Tibial nerve (tissue), 4 donors: ENCODE measurements around the gene DCX. TPM values are rescaled to one million over a fixed set of nuclear protein-coding genes. Genes with fewer than 3 reads are reported as not detected.

Experiments used
- DNase-seq, 2 donors: peaks; one replicate each; pipeline ENCODE4 v3.0.0-alpha.2; 2019; ENCODE audit warnings: low spot score in 2 of 2
- H3K27ac ChIP-seq, 4 donors: fragments of 200-600 bp; sonication (generic) in 3 of 4; one replicate each; pipeline ENCODE4 v1.5.1; 2017 to 2019; ENCODE audit warnings: mild to moderate bottlenecking in 1 of 4
- H3K27me3 ChIP-seq, 2 donors: fragments of 200-600 bp; sonication (generic) in 1 of 2; one replicate each; pipeline versions ENCODE4 v1.5.1 to v1.6.0; 2017 to 2019
- H3K36me3 ChIP-seq, 3 donors: fragments of 200-600 bp; sonication (generic); one replicate each; pipeline ENCODE4 v1.5.1; 2018 to 2019
- H3K4me1 ChIP-seq, 4 donors: fragments of 200-600 bp; sonication (generic) in 3 of 4; one replicate each; pipeline ENCODE4 v1.5.1; 2017 to 2019
- H3K4me3 ChIP-seq, 4 donors: fragments of 200-600 bp; sonication (generic) in 3 of 4; one replicate each; pipeline ENCODE4 v1.5.1; 2017 to 2019; ENCODE audit warnings: mild to moderate bottlenecking in 1 of 4, moderate library complexity in 1 of 4
- H3K9me3 ChIP-seq, 4 donors: fragments of 200-600 bp; sonication (generic) in 3 of 4; one replicate each; pipeline ENCODE4 v1.5.1; 2017 to 2019
- EP300 ChIP-seq, 2 donors: sonication (generic); formaldehyde crosslinking; IDR thresholded peaks; one replicate each; pipeline ENCODE4 v1.6.1; 2017; ENCODE audit warnings: antibody characterized with exemption in 2 of 2, mild to moderate bottlenecking in 1 of 2
- POLR2A ChIP-seq, 2 donors: fragments of 450-650 bp; IDR thresholded peaks; one replicate each; pipeline ENCODE4 v1.6.1; 2017; ENCODE audit warnings: antibody characterized with exemption in 2 of 2, mild to moderate bottlenecking in 2 of 2, moderate library complexity in 2 of 2
- WGBS, 2 donors: methylation state at CpG; one replicate each; pipeline ENCODE4 v1.1.5; 2018; 5-methylcytosine and 5-hydroxymethylcytosine counted together
- small RNA-seq: library from RNA; depleted of rRNA; stranded (forward); fragments of <200 nt; gene quantifications from one replicate; pipeline ENCODE3, GENCODE V24; 2016
- total RNA-seq, 4 donors: library from RNA; depleted of rRNA; stranded (reverse); fragments of >200 nt; gene quantifications; one replicate each; pipeline ENCODE4 v1.1.0, GENCODE V29; 2016
- TF ChIP-seq, protein P1 (sequence below), 5 experiments: fragments of 200-600 bp in 3 of 5; fragments of 450-650 bp in 2 of 5; sonication (generic) in 3 of 5; IDR thresholded peaks; one replicate each; pipeline ENCODE4 v1.5.1; 2016 to 2019; ENCODE audit warnings: antibody characterized with exemption in 5 of 5, mild to moderate bottlenecking in 3 of 5, moderate library complexity in 2 of 5

Gene DCX
- total RNA-seq, 4 donors from 2014 or later: 0.22 TPM; not detected in 3

DNA sequence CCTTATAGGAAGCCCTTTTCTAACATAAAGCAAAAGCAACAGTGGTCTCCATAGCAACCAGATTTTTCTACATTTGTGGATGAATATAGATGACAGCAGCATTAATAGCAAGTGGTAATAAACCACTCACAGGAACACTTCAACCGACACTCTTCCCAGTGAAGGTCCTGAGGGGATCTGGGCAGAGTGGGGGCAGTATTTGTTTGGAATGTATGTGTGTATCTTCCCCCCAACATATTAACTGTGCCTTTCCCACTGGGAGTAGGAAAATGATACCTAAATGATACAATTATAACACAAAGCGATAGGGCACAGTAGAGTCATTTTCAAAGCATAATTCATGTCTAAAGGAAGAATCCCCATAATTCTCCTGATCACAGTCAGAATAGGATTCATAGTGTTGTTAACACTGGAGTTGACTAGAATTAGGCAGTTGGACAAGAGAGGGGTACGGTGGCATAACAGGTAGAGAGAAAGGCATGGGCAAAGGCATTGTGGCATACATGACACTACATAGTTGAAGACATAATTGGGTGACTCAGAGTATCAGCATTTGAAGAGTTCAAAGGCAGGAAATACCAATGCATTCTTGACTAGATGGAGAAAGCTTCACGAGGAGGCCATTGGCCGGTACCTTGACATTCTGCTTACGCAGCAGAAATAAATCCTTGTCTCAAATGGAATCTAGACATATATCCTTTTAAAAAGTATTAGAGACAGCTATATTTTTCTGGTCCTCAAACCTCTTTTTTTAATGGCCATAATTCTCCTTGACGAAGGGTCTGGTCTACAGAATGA is 156.9 kb downstream of the DCX start:
- no peaks in the 10 kb centered on the region for H3K9me3 ChIP-seq
- H3K4me3 ChIP-seq: no peak overlapping the region
- peaks cover 0 to 31% of the 10 kb centered on the region in 2 donors for H3K27me3 ChIP-seq
- H3K36me3 ChIP-seq: no peaks in the 10 kb centered on the region
- H3K27ac ChIP-seq: no peak overlapping the region
- TF ChIP-seq, protein P1, sequence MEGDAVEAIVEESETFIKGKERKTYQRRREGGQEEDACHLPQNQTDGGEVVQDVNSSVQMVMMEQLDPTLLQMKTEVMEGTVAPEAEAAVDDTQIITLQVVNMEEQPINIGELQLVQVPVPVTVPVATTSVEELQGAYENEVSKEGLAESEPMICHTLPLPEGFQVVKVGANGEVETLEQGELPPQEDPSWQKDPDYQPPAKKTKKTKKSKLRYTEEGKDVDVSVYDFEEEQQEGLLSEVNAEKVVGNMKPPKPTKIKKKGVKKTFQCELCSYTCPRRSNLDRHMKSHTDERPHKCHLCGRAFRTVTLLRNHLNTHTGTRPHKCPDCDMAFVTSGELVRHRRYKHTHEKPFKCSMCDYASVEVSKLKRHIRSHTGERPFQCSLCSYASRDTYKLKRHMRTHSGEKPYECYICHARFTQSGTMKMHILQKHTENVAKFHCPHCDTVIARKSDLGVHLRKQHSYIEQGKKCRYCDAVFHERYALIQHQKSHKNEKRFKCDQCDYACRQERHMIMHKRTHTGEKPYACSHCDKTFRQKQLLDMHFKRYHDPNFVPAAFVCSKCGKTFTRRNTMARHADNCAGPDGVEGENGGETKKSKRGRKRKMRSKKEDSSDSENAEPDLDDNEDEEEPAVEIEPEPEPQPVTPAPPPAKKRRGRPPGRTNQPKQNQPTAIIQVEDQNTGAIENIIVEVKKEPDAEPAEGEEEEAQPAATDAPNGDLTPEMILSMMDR (IDR thresholded peaks at IDR 0.05): no peak
- TF ChIP-seq EP300 (IDR thresholded peaks at IDR 0.05) (no peak), POLR2A (IDR thresholded peaks at IDR 0.05) (no peak)
- DNase-seq: no peak
- no peaks in the 10 kb centered on the region for H3K4me1 ChIP-seq
- 75 to 79% methylated on average over 7 of the region's 7 CpGs for WGBS, 2 donors

DNA sequence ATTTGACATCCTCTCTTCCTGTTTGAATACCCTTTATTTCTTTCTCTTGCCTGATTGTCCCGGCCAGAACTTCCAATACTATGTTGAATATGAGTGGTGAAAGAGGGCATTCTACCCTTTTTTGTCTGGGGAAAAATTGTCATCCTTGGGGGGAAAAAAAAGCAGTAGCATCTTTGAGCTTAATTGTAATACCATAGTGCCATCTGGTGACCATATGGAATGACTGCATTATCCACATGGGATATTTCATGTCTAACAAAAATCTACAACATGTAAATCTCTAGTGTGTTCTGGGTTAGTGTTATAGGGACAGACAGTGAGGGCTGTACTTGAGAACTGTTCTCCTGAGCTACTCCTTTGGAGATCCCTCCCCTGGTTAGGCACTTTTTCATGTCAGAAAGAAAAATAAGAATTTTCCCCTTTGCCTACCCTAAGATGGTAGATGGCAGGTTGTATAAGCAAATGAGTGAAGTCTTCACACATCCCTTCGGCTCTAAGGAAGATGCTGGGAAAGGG is 167.7 kb downstream of the DCX start:
- H3K36me3 ChIP-seq: no peaks in the 10 kb centered on the region
- no peak for DNase-seq
- no peaks in the 10 kb centered on the region for H3K4me1 ChIP-seq
- TF ChIP-seq, protein P1 (IDR thresholded peaks at IDR 0.05): peak in 4 of 5 experiments; percentile 19 to 47 (median 26)
- no peak for TF ChIP-seq EP300 (IDR thresholded peaks at IDR 0.05)
- H3K27me3 ChIP-seq: peaks cover 0 to 11% of the 10 kb centered on the region in 2 donors
- H3K9me3 ChIP-seq: no peaks in the 10 kb centered on the region
- no peak overlapping the region for H3K27ac ChIP-seq
- no peak overlapping the region for H3K4me3 ChIP-seq
- WGBS, 2 donors: 30 to 63% methylated on average over 2 of the region's 2 CpGs

Small RNA genes within 50 kb of the gene (small RNA-seq; reads per million reads assigned to genes)
- gene RNU6-496P: not detected

Other genes with a start within 250 kb of the DCX start
- gene CAPN6, start 141.7 kb downstream of the DCX start, total RNA-seq: 1 to 10 TPM in 2 of 4 donors, under 1 TPM in 2; 0.60 to 2.2 (median 1.1) TPM
- gene SERTM2, start 99.5 kb upstream of the DCX start, total RNA-seq: not detected